Stomach smooth muscle (tissue), 2 donors: ENCODE results near the gene CXXC5.

Source experiments
- H3K27ac ChIP-seq: one replicate; pipeline ENCODE4 v1.7.0; 2013; ENCODE audit warnings: mild to moderate bottlenecking, low read length, inconsistent platforms
- H3K27me3 ChIP-seq, 2 donors: one replicate each; pipeline ENCODE4 v1.7.0; 2013; ENCODE audit warnings: low read length in 2 of 2; ENCODE audit not compliant: insufficient read depth in 2 of 2, control insufficient read depth in 1 of 2
- H3K36me3 ChIP-seq, 2 donors: one replicate each; pipeline ENCODE4 v1.7.0; 2013; ENCODE audit warnings: low read length in 2 of 2; ENCODE audit not compliant: control insufficient read depth in 2 of 2, insufficient read depth in 2 of 2
- H3K4me1 ChIP-seq: one replicate; pipeline ENCODE4 v1.7.0; 2013; ENCODE audit warnings: low read length; ENCODE audit not compliant: control insufficient read depth, insufficient read depth
- H3K4me3 ChIP-seq, 2 donors: one replicate each; pipeline ENCODE4 v1.7.0; 2013; ENCODE audit warnings: low read length in 2 of 2
- H3K9ac ChIP-seq, 2 donors: one replicate each; pipeline ENCODE4 v1.7.0; 2013; ENCODE audit warnings: low read length in 2 of 2, mild to moderate bottlenecking in 1 of 2
- H3K9me3 ChIP-seq, 2 donors: one replicate each; pipeline ENCODE4 v1.7.0; 2013; ENCODE audit warnings: low read length in 2 of 2; ENCODE audit not compliant: control insufficient read depth in 2 of 2
- donor health status: healthy.
- donor health status: Pancreatic carcinoma.

Gene CXXC5

GRCh38 chr5:139690803-139691629 lies 42.9 kb downstream of the CXXC5 start:
- H3K4me3 ChIP-seq, result no peak overlapping the region
- no peaks in the 10 kb centered on the region for H3K36me3 ChIP-seq
- H3K9me3 ChIP-seq, result no peaks in the 10 kb centered on the region
- no peak overlapping the region for H3K27ac ChIP-seq
- peaks cover 30% of the 10 kb centered on the region for H3K4me1 ChIP-seq
- H3K27me3 ChIP-seq, result no peaks in the 10 kb centered on the region
- H3K9ac ChIP-seq, result no peak overlapping the region

GRCh38 chr5:139692148-139692547 lies 44.0 kb downstream of the CXXC5 start:
- H3K4me3 ChIP-seq, result no peak overlapping the region
- H3K4me1 ChIP-seq, result peaks cover 39% of the 10 kb centered on the region
- H3K27ac ChIP-seq, result no peak overlapping the region
- no peak overlapping the region for H3K9ac ChIP-seq
- H3K9me3 ChIP-seq, result no peaks in the 10 kb centered on the region
- H3K27me3 ChIP-seq, result no peaks in the 10 kb centered on the region
- no peaks in the 10 kb centered on the region for H3K36me3 ChIP-seq

- H3K27ac ChIP-seq, result no peak overlapping the region
- no peaks in the 10 kb centered on the region for H3K27me3 ChIP-seq
- no peaks in the 10 kb centered on the region for H3K36me3 ChIP-seq
- H3K9me3 ChIP-seq, result no peaks in the 10 kb centered on the region
- H3K4me3 ChIP-seq, result no peak overlapping the region
- peaks cover 41% of the 10 kb centered on the region for H3K4me1 ChIP-seq
- H3K9ac ChIP-seq, result no peak overlapping the region
Observed at GRCh38 chr5:139692679-139693308, 44.6 kb downstream of the CXXC5 start.

- no peak overlapping the region for H3K9ac ChIP-seq
- no peaks in the 10 kb centered on the region for H3K36me3 ChIP-seq
- H3K27ac ChIP-seq, result no peak overlapping the region
- no peaks in the 10 kb centered on the region for H3K9me3 ChIP-seq
- no peaks in the 10 kb centered on the region for H3K27me3 ChIP-seq
- H3K4me1 ChIP-seq, result peaks cover 52% of the 10 kb centered on the region
- no peak overlapping the region for H3K4me3 ChIP-seq
Observed at GRCh38 chr5:139693676-139694364, 45.7 kb downstream of the CXXC5 start.

GRCh38 chr5:139694556-139695177 lies 46.5 kb downstream of the CXXC5 start:
- Histone ChIP-seq H3K9me3 (no peaks in the 10 kb centered on the region), H3K27ac (no peak overlapping the region), H3K36me3 (no peaks in the 10 kb centered on the region), H3K4me3 (no peak overlapping the region), H3K4me1 (peaks cover 54% of the 10 kb centered on the region), H3K27me3 (no peaks in the 10 kb centered on the region), H3K9ac (no peak overlapping the region)

GRCh38 chr5:139695178-139695573 lies 47.0 kb downstream of the CXXC5 start:
- no peaks in the 10 kb centered on the region for H3K36me3 ChIP-seq
- H3K27ac ChIP-seq, result no peak overlapping the region
- peaks cover 49% of the 10 kb centered on the region for H3K4me1 ChIP-seq
- no peaks in the 10 kb centered on the region for H3K27me3 ChIP-seq
- H3K9ac ChIP-seq, result no peak overlapping the region
- no peaks in the 10 kb centered on the region for H3K9me3 ChIP-seq
- H3K4me3 ChIP-seq, result no peak overlapping the region

GRCh38 chr5:139696167-139696893 lies 48.2 kb downstream of the CXXC5 start:
- Histone ChIP-seq H3K4me1 (peaks cover 40% of the 10 kb centered on the region), H3K4me3 (peak overlapping the region; percentile 53 to 68), H3K36me3 (no peaks in the 10 kb centered on the region), H3K9me3 (no peaks in the 10 kb centered on the region), H3K27me3 (no peaks in the 10 kb centered on the region), H3K27ac (peak overlapping the region; percentile 90), H3K9ac (peak overlapping the region in 1 of 2 donors; percentile 29)

- peak overlapping the region; percentile 90 for H3K27ac ChIP-seq
- no peaks in the 10 kb centered on the region for H3K27me3 ChIP-seq
- H3K36me3 ChIP-seq, result no peaks in the 10 kb centered on the region
- no peaks in the 10 kb centered on the region for H3K9me3 ChIP-seq
- peak overlapping the region; percentile 53 to 68 for H3K4me3 ChIP-seq
- H3K4me1 ChIP-seq, result peaks cover 40% of the 10 kb centered on the region
- peak overlapping the region; percentile 65 to 69 for H3K9ac ChIP-seq
Observed at GRCh38 chr5:139696894-139697658, 48.9 kb downstream of the CXXC5 start.

- peak overlapping the region; percentile 47 to 65 for H3K9ac ChIP-seq
- no peaks in the 10 kb centered on the region for H3K27me3 ChIP-seq
- no peaks in the 10 kb centered on the region for H3K36me3 ChIP-seq
- peaks cover 33% of the 10 kb centered on the region for H3K4me1 ChIP-seq
- peak overlapping the region; percentile 90 for H3K27ac ChIP-seq
- no peaks in the 10 kb centered on the region for H3K9me3 ChIP-seq
- H3K4me3 ChIP-seq, result peak overlapping the region; percentile 15 to 35
Observed at GRCh38 chr5:139698490-139699146, 50.5 kb downstream of the CXXC5 start.
